K562 (cell line): ENCODE results near the gene ANO2.

Experiments used
- BRD4 ChIP-seq: fragments of 200-600 bp; sonication (generic); IDR thresholded peaks from 2 replicates; pipeline ENCODE4 v1.6.1; 2017; ENCODE audit warnings: inconsistent platforms
- EZH2 ChIP-seq: IDR thresholded peaks from 2 replicates; pipeline ENCODE4 v1.6.1; 2012; ENCODE audit warnings: low read depth, mild to moderate bottlenecking, inconsistent platforms, low read length, borderline replicate concordance
- NFE2L1 ChIP-seq: fragments of 450-650 bp; IDR thresholded peaks from 2 replicates; pipeline ENCODE4 v1.6.1; 2016; ENCODE audit warnings: missing genetic modification characterization, low read depth, mild to moderate bottlenecking, missing compliant biosample characterization, moderate library complexity, borderline replicate concordance
- NFYB ChIP-seq: IDR thresholded peaks from 2 replicates; pipeline ENCODE4 v1.6.1; 2011; ENCODE audit warnings: mild to moderate bottlenecking, moderate library complexity; ENCODE audit not compliant: insufficient read length; ENCODE audit errors: extremely low read depth
- POLR2A ChIP-seq: fragments of 450-650 bp; conservative IDR thresholded peaks from 2 replicates; pipeline ENCODE4 v1.6.1; 2016
- POLR2AphosphoS2 ChIP-seq: IDR thresholded peaks from 2 replicates; pipeline ENCODE4 v1.6.1; 2012; ENCODE audit warnings: low read length, improper control_type of control experiment
- RBM15 ChIP-seq: fragments of 200-400 bp; formaldehyde crosslinking; IDR thresholded peaks from 2 replicates; pipeline ENCODE4 v1.6.1; 2018; ENCODE audit warnings: mild to moderate bottlenecking, low read length, moderate library complexity; ENCODE audit not compliant: insufficient read depth
- TF ChIP-seq, protein P1 (sequence below), 3 experiments: IDR thresholded peaks in 2 of 3; conservative IDR thresholded peaks in 1 of 3; 2 replicates each; pipeline ENCODE4 v1.5.1; 2011 to 2012; ENCODE audit warnings: low read length in 3 of 3, mild to moderate bottlenecking in 3 of 3, control low read depth in 2 of 3, improper control_type of control experiment in 1 of 3, inconsistent platforms in 1 of 3, low read depth in 1 of 3, mixed read lengths in 1 of 3, moderate library complexity in 1 of 3; ENCODE audit not compliant: insufficient read depth in 2 of 3
- TF ChIP-seq, protein P2 (sequence below): sonication (generic); formaldehyde crosslinking; IDR thresholded peaks from 2 replicates; pipeline ENCODE4 v1.8.1; 2022; ENCODE audit warnings: missing genetic modification reagents
- TF ChIP-seq, protein P3 (sequence below): sonication (generic); formaldehyde crosslinking; IDR thresholded peaks from 2 replicates; pipeline ENCODE4 v1.8.1; 2023; ENCODE audit warnings: mild to moderate bottlenecking, missing genetic modification reagents, moderate library complexity

DNA sequence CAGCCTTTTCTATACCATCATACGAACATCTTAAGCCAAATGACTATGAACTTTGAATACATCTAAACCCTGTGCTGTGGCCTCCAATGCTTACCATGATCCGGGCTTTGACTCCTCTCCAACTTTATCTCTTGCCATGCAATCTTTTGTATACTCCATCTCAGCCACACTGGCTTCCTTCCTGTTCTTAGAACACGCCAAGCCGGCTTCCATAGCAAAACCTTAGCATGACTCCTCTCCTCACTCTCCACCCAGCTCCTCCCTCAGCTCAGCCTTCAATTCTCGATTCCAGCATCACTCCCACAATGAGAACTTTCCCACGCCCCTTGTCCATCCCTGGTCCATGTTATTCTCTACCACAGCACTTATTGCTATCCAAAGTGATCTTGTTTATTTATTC lies 284.8 kb downstream of the ANO2 start:
- TF ChIP-seq, protein P1, sequence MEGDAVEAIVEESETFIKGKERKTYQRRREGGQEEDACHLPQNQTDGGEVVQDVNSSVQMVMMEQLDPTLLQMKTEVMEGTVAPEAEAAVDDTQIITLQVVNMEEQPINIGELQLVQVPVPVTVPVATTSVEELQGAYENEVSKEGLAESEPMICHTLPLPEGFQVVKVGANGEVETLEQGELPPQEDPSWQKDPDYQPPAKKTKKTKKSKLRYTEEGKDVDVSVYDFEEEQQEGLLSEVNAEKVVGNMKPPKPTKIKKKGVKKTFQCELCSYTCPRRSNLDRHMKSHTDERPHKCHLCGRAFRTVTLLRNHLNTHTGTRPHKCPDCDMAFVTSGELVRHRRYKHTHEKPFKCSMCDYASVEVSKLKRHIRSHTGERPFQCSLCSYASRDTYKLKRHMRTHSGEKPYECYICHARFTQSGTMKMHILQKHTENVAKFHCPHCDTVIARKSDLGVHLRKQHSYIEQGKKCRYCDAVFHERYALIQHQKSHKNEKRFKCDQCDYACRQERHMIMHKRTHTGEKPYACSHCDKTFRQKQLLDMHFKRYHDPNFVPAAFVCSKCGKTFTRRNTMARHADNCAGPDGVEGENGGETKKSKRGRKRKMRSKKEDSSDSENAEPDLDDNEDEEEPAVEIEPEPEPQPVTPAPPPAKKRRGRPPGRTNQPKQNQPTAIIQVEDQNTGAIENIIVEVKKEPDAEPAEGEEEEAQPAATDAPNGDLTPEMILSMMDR (IDR thresholded peaks at IDR 0.05 in 2 of 3, conservative IDR thresholded peaks at IDR 0.05 in 1 of 3; ENCODE audit: insufficient read depth in 2 of 3, low read depth in 1 of 3, low read length in 3 of 3), result no peak
- TF ChIP-seq EZH2 (no peak), NFYB (no peak), POLR2AphosphoS2 (no peak), NFE2L1 (no peak), BRD4 (no peak), POLR2A (no peak), RBM15 (no peak)
- TF ChIP-seq, protein P2, sequence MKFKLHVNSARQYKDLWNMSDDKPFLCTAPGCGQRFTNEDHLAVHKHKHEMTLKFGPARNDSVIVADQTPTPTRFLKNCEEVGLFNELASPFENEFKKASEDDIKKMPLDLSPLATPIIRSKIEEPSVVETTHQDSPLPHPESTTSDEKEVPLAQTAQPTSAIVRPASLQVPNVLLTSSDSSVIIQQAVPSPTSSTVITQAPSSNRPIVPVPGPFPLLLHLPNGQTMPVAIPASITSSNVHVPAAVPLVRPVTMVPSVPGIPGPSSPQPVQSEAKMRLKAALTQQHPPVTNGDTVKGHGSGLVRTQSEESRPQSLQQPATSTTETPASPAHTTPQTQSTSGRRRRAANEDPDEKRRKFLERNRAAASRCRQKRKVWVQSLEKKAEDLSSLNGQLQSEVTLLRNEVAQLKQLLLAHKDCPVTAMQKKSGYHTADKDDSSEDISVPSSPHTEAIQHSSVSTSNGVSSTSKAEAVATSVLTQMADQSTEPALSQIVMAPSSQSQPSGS (CRISPR knock-in tag), result no peak
- TF ChIP-seq, protein P3, sequence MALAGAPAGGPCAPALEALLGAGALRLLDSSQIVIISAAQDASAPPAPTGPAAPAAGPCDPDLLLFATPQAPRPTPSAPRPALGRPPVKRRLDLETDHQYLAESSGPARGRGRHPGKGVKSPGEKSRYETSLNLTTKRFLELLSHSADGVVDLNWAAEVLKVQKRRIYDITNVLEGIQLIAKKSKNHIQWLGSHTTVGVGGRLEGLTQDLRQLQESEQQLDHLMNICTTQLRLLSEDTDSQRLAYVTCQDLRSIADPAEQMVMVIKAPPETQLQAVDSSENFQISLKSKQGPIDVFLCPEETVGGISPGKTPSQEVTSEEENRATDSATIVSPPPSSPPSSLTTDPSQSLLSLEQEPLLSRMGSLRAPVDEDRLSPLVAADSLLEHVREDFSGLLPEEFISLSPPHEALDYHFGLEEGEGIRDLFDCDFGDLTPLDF (CRISPR knock-in tag), result no peak
